SK-N-SH (cell line): ENCODE measurements around the gene FBXO40. TPM values are rescaled to one million over a fixed set of nuclear protein-coding genes. Genes with fewer than 3 reads are reported as not detected.
"Not testable (repeated sequence)": the region's sequence is repeated elsewhere in the genome, so short reads cannot be mapped to it uniquely, and the experiment has no call there.

Experiments used
- CTCF ChIA-PET: fragments of 300-600, 350-600 bp; formaldehyde crosslinking; extraction: SDS; loops from one replicate; lab custom pipeline; 2021; lab: Yijun Ruan, JAX
- POLR2A ChIA-PET: fragments of 350-600 bp; sonication (Branson Sonifier 250); formaldehyde crosslinking; extraction: SDS; loops from one replicate; lab custom pipeline; 2020; ENCODE audit warnings: antibody characterized with exemption, inconsistent platforms; lab: Yijun Ruan, JAX
- DNase-seq: peaks from one replicate; pipeline ENCODE4 v3.0.0; 2012
- H2AFZ ChIP-seq: fragments of 200-600 bp; sonication (generic); 2 replicates; pipeline ENCODE4 v1.8.1; 2016; ENCODE audit warnings: antibody characterized with exemption, mild to moderate bottlenecking, low read depth
- H3F3A ChIP-seq: fragments of 200-600 bp; sonication (generic); replicated peaks from 2 replicates; pipeline ENCODE3; 2016; ENCODE audit warnings: antibody characterized with exemption, mild to moderate bottlenecking; ENCODE audit not compliant: insufficient read depth
- H3K27ac ChIP-seq, 2 experiments: fragments of 200-500 bp in 1 of 2; fragments of 200-600 bp in 1 of 2; sonication (Bioruptor generic) in 1 of 2; sonication (generic), shearing (Covaris generic) in 1 of 2; 2 replicates each; pipeline versions ENCODE4 v1.5.1 to v1.6.1; 2014 to 2016; ENCODE audit warnings: low read depth in 2 of 2, inconsistent platforms in 1 of 2, low read length in 1 of 2, mild to moderate bottlenecking in 1 of 2, mixed read lengths in 1 of 2
- H3K27me3 ChIP-seq: fragments of 200-600 bp; sonication (generic), shearing (Covaris generic); 2 replicates; pipeline ENCODE4 v1.6.1; 2016; ENCODE audit warnings: mixed run types; ENCODE audit not compliant: insufficient read depth
- H3K36me3 ChIP-seq, 2 experiments: fragments of 200-500 bp in 1 of 2; fragments of 200-600 bp in 1 of 2; sonication (Bioruptor generic) in 1 of 2; sonication (generic) in 1 of 2; replicated peaks in 1 of 2; 2 replicates each; pipeline versions ENCODE3 to v1.5.1; 2014 to 2016; ENCODE audit warnings: low read length in 1 of 2, mild to moderate bottlenecking in 1 of 2; ENCODE audit not compliant: insufficient read depth in 2 of 2, control insufficient read depth in 1 of 2
- H3K4me1 ChIP-seq, 2 experiments: fragments of 200-500 bp in 1 of 2; fragments of 200-600 bp in 1 of 2; sonication (Bioruptor generic) in 1 of 2; sonication (generic), shearing (Covaris generic) in 1 of 2; 2 replicates each; pipeline versions ENCODE4 v1.5.1 to v1.6.1; 2014 to 2016; ENCODE audit warnings: low read depth in 1 of 2, low read length in 1 of 2, mixed run types in 1 of 2; ENCODE audit not compliant: insufficient read depth in 2 of 2, control insufficient read depth in 1 of 2
- H3K4me2 ChIP-seq: fragments of 200-600 bp; sonication (generic), shearing (Covaris generic); 2 replicates; pipeline ENCODE4 v1.6.1; 2017; ENCODE audit warnings: mixed run types
- H3K4me3 ChIP-seq, 2 experiments: fragments of 200-500 bp in 1 of 2; fragments of 200-600 bp in 1 of 2; sonication (Bioruptor generic) in 1 of 2; sonication (generic), shearing (Covaris generic) in 1 of 2; 2 replicates each; pipeline versions ENCODE4 v1.5.1 to v1.8.1; 2014 to 2016; ENCODE audit warnings: low read depth in 2 of 2, inconsistent platforms in 1 of 2, low read length in 1 of 2, mild to moderate bottlenecking in 1 of 2, mixed read lengths in 1 of 2, moderate library complexity in 1 of 2
- H3K79me2 ChIP-seq: fragments of 200-600 bp; sonication (generic); 2 replicates; pipeline ENCODE4 v1.8.1; 2017; ENCODE audit warnings: mild to moderate bottlenecking; ENCODE audit not compliant: insufficient read depth
- H3K9ac ChIP-seq: fragments of 200-600 bp; sonication (generic); 2 replicates; pipeline ENCODE4 v1.6.1; 2017; ENCODE audit warnings: mixed run types
- H3K9me2 ChIP-seq: fragments of 200-600 bp; sonication (generic); 2 replicates; pipeline ENCODE4 v1.6.1; 2017; ENCODE audit warnings: mixed run types
- H3K9me3 ChIP-seq: fragments of 200-600 bp; sonication (generic); 2 replicates; pipeline ENCODE4 v1.6.1; 2017; ENCODE audit warnings: mixed run types, mild to moderate bottlenecking, moderate library complexity
- H4K20me1 ChIP-seq: fragments of 200-600 bp; sonication (generic); 2 replicates; pipeline ENCODE4 v1.6.1; 2017; ENCODE audit warnings: mild to moderate bottlenecking, mixed run types; ENCODE audit not compliant: insufficient read depth
- CTCF ChIP-seq: fragments of 200-600 bp; sonication (generic); IDR thresholded peaks from 2 replicates; pipeline ENCODE4 v1.6.1; 2017; ENCODE audit warnings: antibody characterized with exemption, mild to moderate bottlenecking, moderate library complexity
- ELF1 ChIP-seq: IDR thresholded peaks from 2 replicates; pipeline ENCODE4 v1.4.0; 2012
- FOSL2 ChIP-seq: IDR thresholded peaks from 2 replicates; pipeline ENCODE4 v1.4.0; 2012; ENCODE audit warnings: low read depth, mild to moderate bottlenecking, moderate library complexity, borderline replicate concordance
- FOXJ3 ChIP-seq: sonication (generic); formaldehyde crosslinking; IDR thresholded peaks from 2 replicates; pipeline ENCODE4 v1.5.1; 2020; ENCODE audit warnings: mild to moderate bottlenecking, missing genetic modification reagents
- FOXM1 ChIP-seq: IDR thresholded peaks from 2 replicates; pipeline ENCODE4 v1.4.0; 2012; ENCODE audit warnings: low read depth, mild to moderate bottlenecking
- JUND ChIP-seq: IDR thresholded peaks from 2 replicates; pipeline ENCODE4 v1.4.0; 2012
- MEF2A ChIP-seq: IDR thresholded peaks from 2 replicates; pipeline ENCODE4 v1.4.0; 2012; ENCODE audit warnings: low read depth, borderline replicate concordance
- POLR2AphosphoS5 ChIP-seq: IDR thresholded peaks from 2 replicates; pipeline ENCODE4 v1.6.1; 2012; ENCODE audit warnings: low read depth, low read length
- RAD21 ChIP-seq: IDR thresholded peaks from 2 replicates; pipeline ENCODE4 v1.6.1; 2012; ENCODE audit warnings: mild to moderate bottlenecking, low read length
- RCOR1 ChIP-seq: fragments of 150-350 bp; IDR thresholded peaks from 2 replicates; pipeline ENCODE4 v1.6.1; 2017; ENCODE audit warnings: antibody characterized with exemption, low read length
- RFX5 ChIP-seq: IDR thresholded peaks from 2 replicates; pipeline ENCODE4 v1.6.1; 2012; ENCODE audit warnings: mild to moderate bottlenecking, improper control_type of control experiment, low read length
- SIN3A ChIP-seq: IDR thresholded peaks from 2 replicates; pipeline ENCODE4 v1.6.1; 2012; ENCODE audit warnings: low read depth, mild to moderate bottlenecking, low read length, moderate library complexity, borderline replicate concordance
- SMC3 ChIP-seq: IDR thresholded peaks from 2 replicates; pipeline ENCODE4 v1.6.1; 2012; ENCODE audit warnings: low read depth, low read length, improper control_type of control experiment
- TAF1 ChIP-seq: IDR thresholded peaks from 2 replicates; pipeline ENCODE4 v1.6.1; 2012; ENCODE audit warnings: low read depth, mild to moderate bottlenecking, low read length, moderate library complexity, borderline replicate concordance
- TCF12 ChIP-seq: IDR thresholded peaks from 2 replicates; pipeline ENCODE4 v1.4.0; 2012
- TEAD4 ChIP-seq: IDR thresholded peaks from 2 replicates; pipeline ENCODE4 v1.4.0; 2012; ENCODE audit warnings: mild to moderate bottlenecking, borderline replicate concordance; ENCODE audit not compliant: insufficient read depth
- YY1 ChIP-seq: IDR thresholded peaks from 2 replicates; pipeline ENCODE4 v1.4.0; 2012; ENCODE audit warnings: low read depth, mild to moderate bottlenecking
- WGBS: methylation state at CpG from one replicate; pipeline ENCODE4 v1.1.6; 2017; ENCODE audit warnings: low lambda C conversion rate; 5-methylcytosine and 5-hydroxymethylcytosine counted together
- polyA plus RNA-seq, 3 experiments: library from polyadenylated mRNA; depleted of rRNA; stranded (reverse); fragments of >200 nt; gene quantifications; 2 replicates each; pipeline ENCODE4 v1.2.3, GENCODE V29; 2012
- TF ChIP-seq, protein P1 (sequence below): IDR thresholded peaks from 2 replicates; pipeline ENCODE4 v1.4.0; 2012; ENCODE audit warnings: low read depth
- TF ChIP-seq, protein P2 (sequence below): IDR thresholded peaks from 2 replicates; pipeline ENCODE4 v1.6.1; 2012; ENCODE audit warnings: mild to moderate bottlenecking, low read depth, low read length, moderate library complexity

The FBXO40 gene
- polyA plus RNA-seq, 1 of the 3 experiments (the other 2 are of a cell fraction), result not detected

DNA sequence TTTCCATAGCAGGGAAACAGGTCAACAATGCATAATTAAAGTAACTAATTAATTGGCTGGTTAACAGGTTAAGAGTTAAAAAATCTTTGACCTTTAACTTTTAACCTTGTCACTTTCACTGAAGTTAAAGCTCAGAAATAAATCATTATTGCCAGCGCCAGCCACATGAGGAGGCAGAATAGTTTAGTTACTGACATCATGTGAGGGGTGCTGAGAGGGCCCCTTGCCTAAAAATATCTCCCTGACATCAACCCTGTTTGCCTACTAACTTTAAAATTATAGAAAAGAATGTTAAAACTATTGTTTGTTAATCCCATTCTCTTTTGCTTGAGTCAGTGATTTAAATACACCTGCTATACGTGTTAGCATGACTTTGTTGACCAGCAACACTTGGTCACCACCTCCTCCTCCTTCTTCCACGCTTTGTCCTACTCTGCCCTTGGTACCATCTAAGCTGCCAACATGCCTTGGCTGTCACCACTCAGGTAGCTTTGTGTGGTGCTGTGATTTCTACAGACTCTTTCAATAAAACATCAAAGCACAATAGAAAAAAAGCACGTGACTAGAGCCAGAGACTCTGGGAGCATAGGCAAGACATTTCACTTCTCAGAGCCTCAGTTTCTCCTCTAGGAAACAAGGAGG, 2.7 kb downstream of the FBXO40 start:
- TF ChIP-seq TEAD4, result no peak
- TF ChIP-seq FOXM1, result no peak
- TF ChIP-seq, protein P1, sequence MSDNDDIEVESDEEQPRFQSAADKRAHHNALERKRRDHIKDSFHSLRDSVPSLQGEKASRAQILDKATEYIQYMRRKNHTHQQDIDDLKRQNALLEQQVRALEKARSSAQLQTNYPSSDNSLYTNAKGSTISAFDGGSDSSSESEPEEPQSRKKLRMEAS, result no peak
- TF ChIP-seq RCOR1, result no peak
- TF ChIP-seq RFX5, result no peak
- no peak for TF ChIP-seq SIN3A
- TF ChIP-seq, all 33 proteins: peak for 0
- POLR2A ChIA-PET, result no interaction called here
- no peaks in the 10 kb centered on the region for H4K20me1 ChIP-seq
- H3K9ac ChIP-seq, result no peak overlapping the region
- no peak overlapping the region for H3K27ac ChIP-seq
- CTCF ChIA-PET, result no interaction called here
- 49% methylated on average over 4 of the region's 4 CpGs for WGBS
- DNase-seq, result no peak
- H3K9me2 ChIP-seq, result no peaks in the 10 kb centered on the region
- H2AFZ ChIP-seq, result no peak overlapping the region
- no peaks in the 10 kb centered on the region; the same call in 1 of the 2 replicates for H3K27me3 ChIP-seq
- no peaks in the 10 kb centered on the region for H3K9me3 ChIP-seq
- H3K79me2 ChIP-seq, result no peaks in the 10 kb centered on the region
- no peak overlapping the region for H3K4me2 ChIP-seq
- no peaks in the 10 kb centered on the region for H3K4me1 ChIP-seq
- H3K36me3 ChIP-seq, result no peaks in the 10 kb centered on the region
- H3F3A ChIP-seq, result no peaks in the 10 kb centered on the region
- no peak overlapping the region for H3K4me3 ChIP-seq

GRCh38 chr3:121598564-121598963, 5.4 kb downstream of the FBXO40 start:
- H3F3A ChIP-seq, result no peaks in the 10 kb centered on the region
- no peak overlapping the region for H3K27ac ChIP-seq
- no peak overlapping the region for H3K9ac ChIP-seq
- no peaks in the 10 kb centered on the region for H4K20me1 ChIP-seq
- no peaks in the 10 kb centered on the region for H3K4me1 ChIP-seq
- TF ChIP-seq CTCF (no peak), MEF2A (no peak), YY1 (no peak), FOXJ3 (no peak), FOSL2 (no peak), SIN3A (no peak), POLR2AphosphoS5 (no peak), JUND (no peak), TCF12 (no peak), ELF1 (no peak), SMC3 (no peak), TAF1 (no peak), RCOR1 (no peak), FOXM1 (no peak), RAD21 (no peak)
- TF ChIP-seq, protein P1, result no peak
- TF ChIP-seq, protein P2, sequence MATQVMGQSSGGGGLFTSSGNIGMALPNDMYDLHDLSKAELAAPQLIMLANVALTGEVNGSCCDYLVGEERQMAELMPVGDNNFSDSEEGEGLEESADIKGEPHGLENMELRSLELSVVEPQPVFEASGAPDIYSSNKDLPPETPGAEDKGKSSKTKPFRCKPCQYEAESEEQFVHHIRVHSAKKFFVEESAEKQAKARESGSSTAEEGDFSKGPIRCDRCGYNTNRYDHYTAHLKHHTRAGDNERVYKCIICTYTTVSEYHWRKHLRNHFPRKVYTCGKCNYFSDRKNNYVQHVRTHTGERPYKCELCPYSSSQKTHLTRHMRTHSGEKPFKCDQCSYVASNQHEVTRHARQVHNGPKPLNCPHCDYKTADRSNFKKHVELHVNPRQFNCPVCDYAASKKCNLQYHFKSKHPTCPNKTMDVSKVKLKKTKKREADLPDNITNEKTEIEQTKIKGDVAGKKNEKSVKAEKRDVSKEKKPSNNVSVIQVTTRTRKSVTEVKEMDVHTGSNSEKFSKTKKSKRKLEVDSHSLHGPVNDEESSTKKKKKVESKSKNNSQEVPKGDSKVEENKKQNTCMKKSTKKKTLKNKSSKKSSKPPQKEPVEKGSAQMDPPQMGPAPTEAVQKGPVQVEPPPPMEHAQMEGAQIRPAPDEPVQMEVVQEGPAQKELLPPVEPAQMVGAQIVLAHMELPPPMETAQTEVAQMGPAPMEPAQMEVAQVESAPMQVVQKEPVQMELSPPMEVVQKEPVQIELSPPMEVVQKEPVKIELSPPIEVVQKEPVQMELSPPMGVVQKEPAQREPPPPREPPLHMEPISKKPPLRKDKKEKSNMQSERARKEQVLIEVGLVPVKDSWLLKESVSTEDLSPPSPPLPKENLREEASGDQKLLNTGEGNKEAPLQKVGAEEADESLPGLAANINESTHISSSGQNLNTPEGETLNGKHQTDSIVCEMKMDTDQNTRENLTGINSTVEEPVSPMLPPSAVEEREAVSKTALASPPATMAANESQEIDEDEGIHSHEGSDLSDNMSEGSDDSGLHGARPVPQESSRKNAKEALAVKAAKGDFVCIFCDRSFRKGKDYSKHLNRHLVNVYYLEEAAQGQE, result no peak
- TF ChIP-seq, all 33 proteins: peak for 0
- no peaks in the 10 kb centered on the region for H3K9me2 ChIP-seq
- H3K27me3 ChIP-seq, result no peaks in the 10 kb centered on the region
- WGBS, result 69% methylated on average over 2 of the region's 2 CpGs
- no peaks in the 10 kb centered on the region for H3K36me3 ChIP-seq
- H3K4me2 ChIP-seq, result no peak overlapping the region
- POLR2A ChIA-PET, result no interaction called here
- H3K79me2 ChIP-seq, result no peaks in the 10 kb centered on the region
- H2AFZ ChIP-seq, result no peak overlapping the region
- CTCF ChIA-PET, result no interaction called here
- no peak overlapping the region for H3K4me3 ChIP-seq
- no peaks in the 10 kb centered on the region for H3K9me3 ChIP-seq
- DNase-seq, result no peak

- H3K79me2 ChIP-seq, H3K9me3 ChIP-seq, DNase-seq, H2AFZ ChIP-seq, H3K4me1 ChIP-seq, H3K4me2 ChIP-seq, H3F3A ChIP-seq, CTCF ChIA-PET, H3K4me3 ChIP-seq, POLR2A ChIA-PET, H3K9me2 ChIP-seq, H3K27ac ChIP-seq, H3K9ac ChIP-seq, H3K27me3 ChIP-seq, H3K36me3 ChIP-seq, H4K20me1 ChIP-seq: not testable (repeated sequence)
- 44% methylated on average over 2 of the region's 2 CpGs for WGBS
Observed at GRCh38 chr3:121599900-121600299, 6.7 kb downstream of the FBXO40 start.
